ENCODE results near the gene WNT5A.
A peak's percentile ranks its signal among the peaks of the same experiment; 100 is the strongest.

The WNT5A gene

DNA sequence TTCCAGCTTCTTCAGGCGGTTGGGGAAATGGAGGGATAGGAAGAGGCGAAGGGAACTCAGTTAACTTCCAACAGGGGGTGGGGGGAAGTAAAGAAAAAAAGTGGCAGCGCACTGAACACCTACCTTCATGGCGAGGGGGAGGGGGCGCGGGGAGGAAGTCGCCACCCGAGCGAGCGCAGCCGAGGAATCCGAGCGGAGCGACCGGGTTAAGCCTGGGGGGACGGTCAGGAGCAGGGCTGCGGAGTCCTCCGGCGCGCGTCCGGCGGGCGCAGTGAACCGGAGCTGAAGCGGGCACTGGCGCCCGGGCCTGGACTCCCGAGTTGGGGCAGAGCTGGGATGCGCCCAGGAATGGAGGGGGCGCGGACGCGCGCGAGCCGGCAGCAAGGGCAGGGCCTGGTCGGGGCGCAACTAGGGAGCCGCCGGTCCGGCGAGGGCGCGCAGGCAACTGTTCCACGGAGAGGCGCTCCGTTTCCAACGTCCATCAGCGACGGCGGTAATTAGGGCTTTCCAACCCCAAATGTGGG, at the start of gene WNT5A:
Gene WNT5A, minus strand, starts transcription at position 450 of the 524 bp plus-strand sequence. Its CDS starts 321 bp downstream, at position 129.
- H3K4me3 ChIP-seq (ENCODE audit: low read depth, low read length) = peak within 1 kb of the TSS; percentile 95
- DNase-seq (ENCODE audit: low read depth) = no peak

DNA sequence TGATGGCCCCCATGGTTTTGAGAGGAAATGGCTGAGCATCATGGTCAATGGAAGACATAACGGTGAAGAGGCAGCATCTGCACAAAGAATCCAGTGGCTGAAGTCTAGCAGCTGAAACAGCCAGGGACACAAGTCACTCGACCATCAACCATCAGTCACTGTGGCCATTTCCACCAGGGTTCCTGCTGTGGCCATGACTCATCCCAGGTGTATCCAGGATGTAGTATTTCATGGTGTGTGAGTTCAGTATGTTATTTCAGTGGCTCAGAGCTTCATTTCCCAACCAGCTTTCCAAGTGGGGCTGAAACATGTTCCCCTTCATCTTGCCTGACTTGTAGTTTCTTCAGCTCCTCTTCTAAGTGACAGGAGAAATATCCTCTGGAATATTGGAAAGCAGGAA, 47.8 kb upstream of the WNT5A start:
- H3K4me3 ChIP-seq (ENCODE audit: low read depth, low read length) = no peak overlapping the region

DNA sequence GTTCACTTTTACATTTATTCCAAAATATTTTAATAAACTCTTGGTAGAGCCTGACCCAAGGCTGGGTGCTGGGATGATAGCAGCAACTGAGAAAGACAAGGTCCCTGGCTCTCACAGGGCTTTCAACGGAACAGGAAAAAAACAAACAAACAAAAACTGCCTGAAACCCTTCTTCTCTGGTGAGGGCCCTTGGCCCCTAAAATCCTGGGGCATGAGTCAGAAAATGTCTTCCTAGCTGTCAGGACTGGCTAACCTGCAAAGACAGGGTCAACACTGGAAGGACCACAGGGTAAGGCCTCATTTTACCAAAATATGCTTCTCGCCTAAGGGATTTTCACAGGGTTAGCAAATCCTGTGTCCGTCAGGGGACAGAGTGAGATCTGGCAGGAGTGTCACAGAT, 45.7 kb upstream of the WNT5A start:
- H3K4me3 ChIP-seq (ENCODE audit: low read depth, low read length) = no peak overlapping the region
- no peak for DNase-seq (ENCODE audit: low read depth)

More for the DNA sequence above, 47.8 kb upstream of the WNT5A start:
- DNase-seq (ENCODE audit: low read depth) = no peak

GRCh38 chr3:55531321-55531720, 44.2 kb upstream of the WNT5A start:
- H3K4me3 ChIP-seq (ENCODE audit: low read depth, low read length) = no peak overlapping the region
- DNase-seq (ENCODE audit: low read depth) = no peak

DNA sequence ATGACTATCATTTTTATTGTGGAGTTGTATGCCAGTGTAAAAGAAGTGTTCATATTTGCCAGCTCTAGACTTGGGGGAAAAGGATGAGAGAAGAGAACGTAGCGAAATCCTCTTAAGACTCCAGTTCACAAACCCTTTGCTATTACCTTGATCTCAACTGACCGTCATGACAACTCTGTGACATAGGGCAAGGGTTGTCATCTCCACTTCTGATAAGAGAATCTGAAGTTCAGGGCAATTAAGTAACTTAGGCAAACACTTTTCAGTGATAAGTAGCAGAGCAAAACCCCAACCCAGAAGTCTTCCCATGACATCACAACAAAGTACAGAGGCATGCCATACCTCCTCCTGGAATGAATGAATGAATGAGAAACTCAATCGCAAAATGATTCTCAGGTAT, 40.3 kb upstream of the WNT5A start:
- DNase-seq (ENCODE audit: low read depth) = no peak

DNA sequence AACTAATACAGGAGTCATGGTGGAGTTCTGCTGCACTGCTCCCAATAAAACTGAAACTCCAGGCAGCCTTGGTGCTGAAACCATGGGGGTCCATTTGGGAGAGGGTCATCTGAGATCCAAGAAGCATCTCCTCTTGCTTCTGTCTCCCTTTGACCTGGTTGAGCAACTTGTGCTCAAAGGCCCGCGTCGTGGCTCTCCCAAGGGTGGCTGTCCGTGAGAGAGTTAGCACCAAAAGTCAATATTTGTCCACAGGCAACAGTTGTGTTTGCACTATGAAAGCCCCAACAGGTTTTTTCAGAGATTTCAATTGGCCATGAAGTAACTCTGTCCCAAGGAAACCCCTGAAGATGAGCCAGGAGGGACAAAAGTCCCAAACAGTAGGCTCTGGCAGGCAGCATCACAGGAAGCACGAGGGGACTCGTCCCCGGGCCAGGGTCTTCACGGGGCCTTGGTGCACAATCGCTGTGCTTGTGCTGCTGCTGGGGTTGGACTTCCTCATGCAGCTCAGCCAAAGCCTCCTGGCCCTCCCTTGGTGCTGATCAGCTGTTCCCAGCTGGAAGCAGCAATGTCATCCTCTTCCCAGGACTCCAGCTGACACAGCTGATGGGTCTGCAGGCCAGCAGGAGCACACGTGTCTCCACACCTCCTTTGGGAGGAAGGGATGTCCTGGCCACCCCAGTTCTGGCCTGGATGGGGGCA, 39.4 kb upstream of the WNT5A start:
- DNase-seq (ENCODE audit: low read depth) = no peak
- H3K4me3 ChIP-seq (ENCODE audit: low read depth, low read length) = no peak overlapping the region

More for the DNA sequence above, 40.3 kb upstream of the WNT5A start:
- no peak overlapping the region for H3K4me3 ChIP-seq (ENCODE audit: low read depth, low read length)

GRCh38 chr3:55525436-55525835, 38.3 kb upstream of the WNT5A start:
- H3K4me3 ChIP-seq (ENCODE audit: low read depth, low read length) = no peak overlapping the region
- no peak for DNase-seq (ENCODE audit: low read depth)

DNA sequence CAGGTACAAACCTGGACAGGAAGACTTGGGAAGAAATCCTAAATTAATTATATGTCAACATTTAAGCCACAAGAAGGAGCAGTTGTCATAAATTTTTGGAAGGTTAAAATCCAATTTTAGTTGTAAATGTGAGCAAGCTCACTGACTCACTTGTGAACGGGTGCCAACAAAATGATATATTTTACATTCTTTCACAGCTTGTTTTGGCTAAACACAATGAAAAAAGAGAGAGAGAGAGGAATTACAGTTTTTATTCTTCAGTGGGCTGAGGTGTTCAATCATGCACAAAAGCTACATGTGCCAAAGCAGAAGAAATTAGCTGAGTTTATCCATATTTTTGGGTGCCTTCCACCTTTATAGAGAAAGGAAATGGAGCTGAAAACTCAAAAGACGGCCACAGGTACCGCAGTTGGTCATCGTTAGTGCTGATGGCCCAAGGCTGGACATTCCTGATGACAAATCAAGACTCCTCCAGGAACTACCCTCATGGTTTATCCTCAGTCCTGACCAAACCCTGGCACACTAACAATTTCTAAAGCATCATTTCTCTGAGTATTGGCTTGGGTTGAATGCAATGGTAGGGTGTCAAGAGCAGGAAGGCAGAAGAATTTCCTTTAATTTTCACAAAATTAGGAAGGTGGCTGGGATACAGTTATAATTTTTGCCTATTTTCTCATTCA, 37.6 kb upstream of the WNT5A start:
- no peak overlapping the region for H3K4me3 ChIP-seq (ENCODE audit: low read depth, low read length)
- no peak for DNase-seq (ENCODE audit: low read depth)

- no peak for DNase-seq (ENCODE audit: low read depth)
- H3K4me3 ChIP-seq (ENCODE audit: low read depth, low read length) = no peak overlapping the region
Observed at GRCh38 chr3:55523471-55523870, 36.4 kb upstream of the WNT5A start.

DNA sequence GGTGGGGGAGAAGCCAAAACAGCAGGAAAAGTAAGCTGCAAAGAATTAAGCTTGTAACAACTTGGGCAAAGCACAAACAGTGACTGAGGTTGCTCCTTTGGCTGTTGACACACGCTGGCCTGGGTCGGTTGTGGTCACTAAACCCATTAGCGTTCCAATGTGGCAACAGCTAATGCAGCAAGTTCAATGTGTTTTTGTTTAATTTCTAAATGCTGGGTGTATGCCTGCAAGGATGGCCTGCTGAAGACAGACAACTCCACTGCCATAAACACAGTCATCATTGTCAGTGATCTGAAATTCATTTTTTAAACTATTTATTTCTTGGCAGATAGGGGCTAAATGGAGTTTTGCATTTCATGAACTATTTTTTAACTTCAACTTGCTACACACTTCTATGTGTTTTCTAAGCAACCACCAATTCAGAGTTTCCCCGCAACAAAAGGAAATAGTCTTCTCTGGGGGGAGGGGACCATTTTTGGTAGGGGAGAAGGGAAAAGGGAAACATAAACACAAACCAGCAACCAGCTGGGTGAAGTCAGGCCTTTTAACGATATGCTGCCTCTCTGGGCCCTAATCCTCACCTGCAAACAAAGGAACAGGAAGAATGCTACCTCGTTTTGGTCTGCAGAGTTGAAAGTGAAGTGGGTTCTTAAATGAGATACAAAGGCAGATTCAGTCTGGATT, 34.8 kb upstream of the WNT5A start:
- no peak overlapping the region for H3K4me3 ChIP-seq (ENCODE audit: low read depth, low read length)
- DNase-seq (ENCODE audit: low read depth) = no peak

- no peak for DNase-seq (ENCODE audit: low read depth)
Observed at GRCh38 chr3:55521064-55521737, 34.1 kb upstream of the WNT5A start.

DNA sequence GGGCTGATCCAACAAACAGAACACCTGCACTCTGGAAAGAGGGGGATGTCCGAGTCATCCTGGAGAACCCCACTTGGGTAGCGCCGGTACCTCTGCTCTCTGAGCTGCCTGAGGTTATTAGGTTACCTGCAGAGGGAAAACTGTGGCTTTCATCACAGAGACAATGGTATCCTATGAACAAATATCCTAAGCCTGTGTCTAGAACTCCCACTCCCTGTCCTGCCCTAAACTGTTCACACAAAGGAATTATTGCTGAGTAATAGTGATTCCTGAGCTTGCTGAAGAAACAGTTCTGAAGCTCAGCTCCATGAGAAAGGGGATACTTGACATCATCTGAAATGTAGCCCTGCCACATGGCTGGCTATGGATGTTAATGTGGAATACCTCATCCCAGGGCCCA, 31.9 kb upstream of the WNT5A start:
- DNase-seq (ENCODE audit: low read depth) = peak; percentile 47
- no peak overlapping the region for H3K4me3 ChIP-seq (ENCODE audit: low read depth, low read length)

More at GRCh38 chr3:55521064-55521737, 34.1 kb upstream of the WNT5A start:
- no peak overlapping the region for H3K4me3 ChIP-seq (ENCODE audit: low read depth, low read length)

- H3K4me3 ChIP-seq (ENCODE audit: low read depth, low read length) = no peak overlapping the region
- no peak for DNase-seq (ENCODE audit: low read depth)
Observed at GRCh38 chr3:55518451-55518850, 31.3 kb upstream of the WNT5A start.

- no peak for DNase-seq (ENCODE audit: low read depth)
- no peak overlapping the region for H3K4me3 ChIP-seq (ENCODE audit: low read depth, low read length)
Observed at GRCh38 chr3:55516392-55517030, 29.4 kb upstream of the WNT5A start.

DNA sequence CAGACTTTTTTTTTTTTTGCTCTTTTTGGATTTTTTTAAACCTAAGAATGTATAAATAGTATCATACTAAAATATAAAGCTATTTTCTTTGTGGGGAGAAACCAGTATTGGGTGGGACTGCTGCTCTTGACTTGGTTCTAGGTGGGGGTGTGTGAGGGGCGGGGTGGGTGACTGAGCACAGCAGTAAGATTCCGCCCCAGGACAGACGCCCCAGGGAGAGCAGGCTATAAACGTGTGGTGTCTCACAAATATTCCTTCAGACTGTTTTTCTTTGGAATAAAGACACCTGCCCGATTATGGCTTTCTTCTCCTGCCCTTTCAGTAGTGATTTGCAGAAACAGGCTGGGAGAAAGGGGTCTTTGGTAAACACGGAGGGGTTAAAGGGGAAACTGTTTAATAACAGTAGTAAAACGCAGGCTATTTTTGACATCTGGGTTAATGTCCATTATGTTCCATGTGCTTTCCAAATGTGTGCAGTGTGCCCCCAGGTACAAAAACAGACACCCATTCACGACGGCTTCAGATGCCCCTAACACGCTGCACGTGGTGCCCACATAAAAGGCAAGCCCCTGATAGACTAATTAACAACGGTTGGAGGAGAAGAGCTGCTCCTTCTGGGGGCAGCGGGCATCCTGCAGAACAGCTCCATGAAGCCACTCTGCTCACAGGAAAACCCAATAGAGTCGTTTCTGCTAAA, 28.6 kb upstream of the WNT5A start:
- DNase-seq (ENCODE audit: low read depth) = no peak
- no peak overlapping the region for H3K4me3 ChIP-seq (ENCODE audit: low read depth, low read length)

DNA sequence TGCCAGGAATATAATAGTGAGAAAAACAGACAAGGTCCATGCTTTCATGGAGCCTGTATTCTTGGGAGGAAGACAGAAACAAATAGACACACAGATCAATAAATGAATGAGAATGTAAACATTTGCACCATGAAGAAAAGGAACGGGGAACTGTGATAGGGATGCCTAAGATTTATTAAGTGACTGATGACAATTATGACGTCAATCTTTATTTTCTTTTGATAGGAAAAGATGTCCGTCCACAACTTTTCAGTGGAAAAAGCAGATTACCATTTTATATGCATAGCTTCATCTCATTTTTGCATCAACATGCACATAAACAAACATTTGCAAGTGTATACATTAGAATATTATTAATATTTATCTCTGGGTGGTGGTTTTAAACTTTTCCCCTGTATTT, 27.9 kb upstream of the WNT5A start:
- no peak overlapping the region for H3K4me3 ChIP-seq (ENCODE audit: low read depth, low read length)
- DNase-seq (ENCODE audit: low read depth) = no peak

GRCh38 chr3:55512571-55513343, 25.7 kb upstream of the WNT5A start:
- H3K4me3 ChIP-seq (ENCODE audit: low read depth, low read length) = no peak overlapping the region
- DNase-seq (ENCODE audit: low read depth) = no peak

Data from skeletal muscle cell (primary cell).